Right renal pelvis (tissue), 4 donors: ENCODE data around the gene SOCS1. TPM values are rescaled to one million over a fixed set of nuclear protein-coding genes. Genes with fewer than 3 reads are reported as not detected.

Experiments
- DNase-seq, 4 donors: peaks; one replicate each; pipeline ENCODE4 v3.0.0-alpha.2; 2013; ENCODE audit warnings: low read depth in 4 of 4, low spot score in 3 of 4, missing footprints in 1 of 4
- polyA plus RNA-seq, 4 donors: library from polyadenylated mRNA; unstranded; fragments of 120-200 nt; gene quantifications; one replicate each; pipeline ENCODE4 v1.2.1, GENCODE V29; 2013; ENCODE audit not compliant: insufficient read length in 4 of 4

The SOCS1 gene
- polyA plus RNA-seq, 4 donors: 5.7 to 8.0 (median 6.4) TPM

DNA sequence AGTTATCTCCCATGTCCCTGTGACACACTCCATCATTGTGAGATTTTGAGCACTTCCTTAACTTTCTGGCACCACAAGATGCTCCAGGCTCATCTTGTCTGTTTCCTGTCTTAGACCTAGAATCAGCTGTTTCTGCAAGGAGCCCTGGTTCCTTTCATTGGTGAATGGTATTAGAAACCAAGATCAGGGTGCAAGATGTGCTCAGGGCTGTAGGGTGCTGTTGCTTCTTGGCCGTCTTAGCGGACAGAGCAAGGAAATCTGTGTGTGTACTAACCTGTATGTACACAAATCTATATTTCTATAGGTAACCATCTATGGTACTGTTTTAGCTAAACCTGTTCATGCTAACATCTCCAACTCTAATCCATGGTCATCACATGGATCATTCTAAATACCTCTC, 33.2 kb upstream of the SOCS1 start:
- no peak for DNase-seq

DNA sequence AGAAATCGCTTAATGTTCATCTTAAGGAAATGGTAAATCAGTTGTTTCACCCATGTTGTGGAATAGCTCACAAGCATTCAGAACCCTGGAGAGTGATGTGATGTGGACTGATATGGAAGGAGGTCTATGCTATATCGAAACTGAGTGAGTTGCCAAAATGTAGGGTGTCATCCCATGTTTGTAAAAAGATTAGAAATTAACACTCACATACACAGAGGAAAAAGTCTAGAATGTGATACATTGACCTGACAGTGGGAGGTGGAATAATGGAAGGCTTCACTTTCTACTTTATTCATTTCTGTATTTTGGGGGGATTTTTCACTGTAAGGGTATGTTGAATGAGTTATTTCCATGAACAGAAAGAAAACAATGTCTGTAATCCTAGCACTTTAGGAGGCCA, 29.8 kb upstream of the SOCS1 start:
- DNase-seq: no peak

DNA sequence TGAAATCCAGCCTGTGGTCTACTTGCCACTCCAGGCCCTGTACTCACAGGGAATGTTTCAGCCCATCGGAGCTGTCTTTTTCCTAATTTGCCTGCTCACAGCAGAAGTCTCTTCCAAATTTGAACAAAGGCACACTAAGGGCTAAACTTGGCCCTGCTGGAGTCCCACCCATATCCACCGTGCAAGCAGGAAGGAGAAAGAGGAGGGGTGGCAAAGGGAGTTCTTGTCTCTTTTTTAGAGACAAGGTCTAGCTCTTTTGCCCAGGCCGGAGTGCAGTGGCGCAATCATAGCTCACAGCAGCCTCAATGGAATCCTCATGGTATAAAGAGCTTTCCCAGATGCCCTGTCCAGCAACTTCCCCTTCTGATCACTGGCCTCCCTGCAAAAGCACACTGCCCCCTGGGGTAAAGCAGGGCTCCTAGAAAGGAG, 27.8 kb upstream of the SOCS1 start:
- no peak for DNase-seq

DNA sequence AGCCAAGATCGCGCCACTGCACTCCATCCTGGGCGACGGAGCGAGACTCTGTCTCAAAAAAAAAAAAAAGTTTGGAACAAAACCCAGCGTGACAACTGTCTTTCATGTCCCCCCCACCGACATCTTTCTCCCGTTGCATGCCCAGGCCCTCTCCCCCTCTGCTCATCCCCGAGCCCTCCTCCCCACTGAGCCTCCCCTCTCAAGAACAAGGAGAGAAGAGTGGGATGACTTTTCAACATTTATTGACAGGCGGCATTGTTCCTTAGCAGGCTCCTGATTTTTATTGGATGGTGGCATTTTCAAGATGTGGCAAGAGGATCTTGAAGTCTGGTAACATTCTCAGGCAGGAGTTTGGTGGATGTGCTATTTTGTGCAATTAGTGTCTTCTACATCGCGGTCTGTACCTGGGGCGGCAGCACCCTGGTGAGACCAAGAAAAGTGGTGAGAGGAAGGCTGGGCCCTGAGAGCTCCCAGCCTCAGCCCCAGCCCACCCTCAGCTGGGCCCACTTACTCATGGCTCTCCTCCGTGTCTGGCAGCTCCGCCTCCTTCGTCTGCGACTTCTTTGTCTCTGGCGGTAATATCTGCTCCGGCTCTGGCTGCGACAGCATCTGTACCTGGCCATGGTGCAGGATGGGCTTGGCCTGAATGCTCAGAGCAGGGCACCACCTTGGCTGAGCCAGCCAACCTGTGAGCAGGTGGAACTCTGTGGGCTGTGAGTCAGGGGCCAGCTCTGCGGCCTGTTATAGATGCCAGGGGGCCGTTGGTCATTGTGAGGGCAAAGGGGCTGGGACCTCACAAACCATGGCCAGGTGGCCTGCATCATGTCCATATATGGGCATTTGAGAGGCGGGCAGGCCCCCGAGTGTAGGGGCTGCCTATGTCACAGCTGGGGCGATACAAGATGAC, 24.9 kb upstream of the SOCS1 start, which contains the start of gene PRM1:
Gene PRM1, minus strand, starts transcription at position 715 of the 907 bp plus-strand sequence. Its CDS starts 92 bp downstream, at position 623.
- DNase-seq: no peak

DNA sequence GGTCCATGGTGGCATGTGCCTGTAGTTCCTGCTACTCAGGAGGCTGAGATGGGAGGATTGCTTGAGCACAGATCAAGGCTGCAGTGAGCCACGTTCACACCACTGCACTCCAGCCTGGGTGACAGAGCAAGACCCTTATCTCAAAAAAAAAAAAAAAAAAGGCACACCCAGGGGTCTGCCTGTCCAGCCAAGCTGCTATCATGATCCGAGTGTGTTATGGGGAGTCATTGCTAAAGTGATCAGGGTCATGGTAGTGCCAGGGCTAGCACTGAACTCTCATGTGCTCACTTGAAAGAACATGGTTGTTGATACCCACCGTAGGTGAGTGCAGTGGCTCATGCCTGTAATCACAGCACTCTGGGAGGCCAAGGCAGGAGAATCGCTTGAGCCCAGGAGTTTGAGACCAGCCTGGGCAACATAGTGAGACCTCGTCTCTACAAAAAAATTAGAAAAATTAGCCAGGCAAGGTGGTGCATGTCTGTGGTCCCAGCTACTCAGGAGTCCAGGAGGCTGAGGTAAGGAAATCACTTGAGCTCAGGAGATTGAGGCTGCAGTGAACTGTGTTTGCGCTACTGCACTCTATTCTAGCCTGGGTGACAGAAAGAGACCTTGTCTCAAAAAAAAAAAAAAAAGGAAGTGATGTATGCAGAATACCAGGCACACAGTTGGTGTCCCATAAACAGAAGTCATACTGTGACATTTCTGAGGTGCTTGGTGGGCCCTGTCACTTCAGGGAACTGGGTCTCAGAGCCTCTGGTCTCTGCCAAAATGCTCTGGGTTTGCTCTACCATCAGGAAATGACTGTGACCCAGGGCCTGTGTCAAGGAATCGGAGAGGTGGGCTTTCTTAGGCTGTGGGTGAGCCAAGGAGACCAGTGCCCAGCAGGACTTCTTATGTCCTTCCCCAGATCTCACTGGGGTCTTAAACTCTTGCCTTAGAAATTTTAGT, 23.0 kb upstream of the SOCS1 start:
- DNase-seq: no peak

DNA sequence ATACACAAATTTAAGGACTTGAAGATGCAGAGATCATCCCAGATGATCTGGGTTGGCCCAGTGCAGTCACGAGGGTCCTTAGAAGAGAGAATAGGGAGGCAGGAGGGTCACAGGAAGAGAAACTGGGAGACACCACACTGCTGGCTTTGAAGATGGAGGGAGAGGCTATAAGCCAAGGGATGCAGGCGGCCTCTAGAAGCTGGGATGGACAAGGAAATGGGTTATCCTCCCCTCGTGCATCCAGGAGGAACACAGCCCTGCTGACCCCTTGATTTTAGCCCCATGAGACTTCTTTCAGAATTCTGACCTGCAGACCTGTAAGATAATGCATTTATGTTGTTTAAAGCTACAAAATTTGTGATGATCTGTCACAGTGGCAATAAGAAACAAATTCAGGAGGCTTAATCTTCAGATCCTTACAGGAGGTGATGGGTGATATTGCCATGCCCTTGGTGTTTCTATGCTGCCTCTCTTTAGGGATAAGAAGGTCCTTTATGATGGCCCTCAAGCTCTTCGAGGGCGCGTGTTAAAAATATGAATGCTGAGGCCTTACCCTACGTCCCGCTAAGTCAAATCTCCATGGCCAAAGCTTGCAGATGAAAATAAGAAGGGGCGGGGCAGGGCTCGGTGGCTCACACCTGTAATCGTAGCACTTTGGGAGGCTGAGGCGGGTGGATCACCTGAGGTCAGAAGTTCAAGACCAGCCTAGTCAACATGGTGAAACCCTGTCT, 21.8 kb upstream of the SOCS1 start:
- DNase-seq: no peak

DNA sequence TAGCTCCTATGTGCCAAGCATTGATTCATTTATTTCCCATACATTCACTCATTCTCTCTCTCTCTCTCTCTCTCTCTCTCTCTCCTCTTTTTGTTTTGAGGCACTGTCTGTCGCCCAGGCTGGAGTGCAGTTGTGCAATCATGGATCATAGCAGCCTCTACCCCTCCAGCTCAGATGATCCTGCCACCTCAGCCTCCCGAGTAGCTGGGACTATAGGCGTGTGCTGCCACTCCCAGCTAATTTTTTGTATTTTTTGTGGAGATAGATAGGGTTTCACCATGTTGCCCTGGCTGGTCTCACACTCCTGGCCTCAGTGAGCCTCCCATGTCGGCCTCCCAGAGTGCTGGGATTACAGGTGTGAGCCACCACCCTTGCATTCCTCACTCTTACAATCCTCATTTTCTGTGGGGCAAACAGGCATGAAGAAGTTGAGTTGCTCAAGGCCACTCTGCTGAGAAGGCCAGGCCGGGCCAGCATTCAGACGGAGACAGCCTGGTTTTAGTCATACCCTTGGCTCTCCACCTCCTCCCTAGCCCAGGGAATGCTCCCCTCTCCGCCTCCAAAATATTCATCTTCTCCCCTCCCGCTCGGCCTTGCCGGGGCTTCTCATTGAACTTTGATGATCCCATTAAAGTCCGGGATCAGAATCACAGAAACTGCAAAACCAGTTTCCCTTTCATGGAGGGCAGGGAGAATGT, 21.0 kb upstream of the SOCS1 start:
- no peak for DNase-seq

DNA sequence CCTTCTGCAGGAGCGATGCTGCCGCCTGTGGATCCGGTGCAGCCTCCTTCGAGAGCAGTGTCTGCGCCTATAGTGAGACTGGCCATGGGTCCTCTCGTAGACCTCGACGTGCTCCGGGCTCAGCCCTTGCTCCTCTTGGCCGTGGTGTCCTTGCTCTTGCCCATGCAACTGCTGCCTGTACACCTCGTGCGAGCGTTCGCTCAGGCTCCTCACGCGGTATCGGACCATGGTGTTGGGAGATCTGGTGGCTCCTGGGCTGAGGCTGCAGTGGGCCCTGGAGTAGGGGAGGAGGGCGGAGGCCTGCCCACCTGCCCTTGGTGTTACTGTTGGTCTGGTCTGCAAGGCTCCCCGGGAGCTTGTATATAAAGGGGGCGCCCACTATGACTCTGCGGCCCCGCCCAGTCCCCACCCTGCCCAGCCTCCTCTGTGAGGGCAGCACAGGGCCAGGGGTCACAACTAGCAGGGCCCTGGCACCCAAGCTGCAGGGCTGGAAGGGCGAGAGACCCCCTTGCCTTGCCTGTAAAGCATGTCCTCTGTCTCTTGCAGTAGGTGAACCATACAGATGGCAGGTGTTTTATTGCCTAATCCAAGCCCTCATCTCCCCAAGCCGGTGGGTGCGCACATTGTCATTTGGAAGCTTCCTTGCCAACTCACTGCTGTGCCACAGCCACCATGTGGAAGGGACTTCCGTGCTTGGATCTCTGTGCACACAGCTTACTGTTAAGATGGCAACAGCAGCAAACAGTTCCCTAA, 20.3 kb upstream of the SOCS1 start, which contains the start of gene PRM2:
Gene PRM2, minus strand, starts transcription at position 338 of the 753 bp plus-strand sequence. Its CDS starts 110 bp downstream, at position 228.
- DNase-seq: no peak

DNA sequence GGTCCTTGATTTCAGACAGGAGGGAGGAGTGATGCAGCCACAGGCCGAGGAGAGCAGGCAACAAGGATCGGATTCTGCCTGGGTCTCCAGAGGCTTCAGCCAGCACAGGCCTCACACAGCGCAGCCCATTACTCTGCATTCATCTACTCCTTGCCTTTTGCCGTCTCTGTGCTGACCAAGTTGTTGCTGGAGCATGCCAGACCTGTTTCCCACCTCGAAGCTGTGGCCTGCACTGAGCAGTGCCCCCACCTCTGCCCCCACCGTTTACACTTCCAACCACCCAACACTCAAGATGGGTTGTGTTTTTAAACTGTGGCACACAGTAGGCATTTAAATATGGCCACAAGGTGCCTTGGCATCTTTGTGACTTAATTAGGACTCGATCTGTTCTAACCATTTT, 19.0 kb upstream of the SOCS1 start:
- no peak for DNase-seq

DNA sequence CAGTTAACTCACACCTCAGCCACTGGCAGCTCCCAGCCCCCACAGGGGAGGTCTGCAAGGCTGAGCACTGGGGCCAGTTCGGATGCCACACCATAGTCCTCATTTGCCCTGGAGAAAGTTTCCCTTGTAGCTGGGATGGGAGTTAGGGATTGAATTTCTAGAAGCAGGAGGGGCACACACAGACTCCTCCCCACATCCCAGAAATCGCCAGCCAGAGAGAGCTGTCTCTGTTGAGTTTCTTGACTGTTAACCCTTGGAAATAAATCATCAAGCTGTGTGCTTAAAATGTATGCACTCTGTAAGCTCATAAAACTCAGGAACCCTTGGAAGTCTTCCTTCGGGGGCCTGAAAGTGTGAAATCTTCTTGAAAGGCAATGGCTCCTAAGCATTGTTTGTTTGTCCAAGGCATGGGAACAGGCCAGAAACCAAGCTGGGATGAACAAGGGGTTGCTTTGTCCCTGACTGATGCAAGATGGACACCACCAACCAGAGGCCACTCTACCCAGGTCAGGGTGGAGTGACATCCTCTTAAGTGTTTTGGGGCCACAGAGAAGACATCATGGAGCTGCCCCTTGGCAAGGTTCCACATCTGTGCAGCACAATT, 17.8 kb upstream of the SOCS1 start:
- DNase-seq: peak in 1 of 4 donors; percentile 79

DNA sequence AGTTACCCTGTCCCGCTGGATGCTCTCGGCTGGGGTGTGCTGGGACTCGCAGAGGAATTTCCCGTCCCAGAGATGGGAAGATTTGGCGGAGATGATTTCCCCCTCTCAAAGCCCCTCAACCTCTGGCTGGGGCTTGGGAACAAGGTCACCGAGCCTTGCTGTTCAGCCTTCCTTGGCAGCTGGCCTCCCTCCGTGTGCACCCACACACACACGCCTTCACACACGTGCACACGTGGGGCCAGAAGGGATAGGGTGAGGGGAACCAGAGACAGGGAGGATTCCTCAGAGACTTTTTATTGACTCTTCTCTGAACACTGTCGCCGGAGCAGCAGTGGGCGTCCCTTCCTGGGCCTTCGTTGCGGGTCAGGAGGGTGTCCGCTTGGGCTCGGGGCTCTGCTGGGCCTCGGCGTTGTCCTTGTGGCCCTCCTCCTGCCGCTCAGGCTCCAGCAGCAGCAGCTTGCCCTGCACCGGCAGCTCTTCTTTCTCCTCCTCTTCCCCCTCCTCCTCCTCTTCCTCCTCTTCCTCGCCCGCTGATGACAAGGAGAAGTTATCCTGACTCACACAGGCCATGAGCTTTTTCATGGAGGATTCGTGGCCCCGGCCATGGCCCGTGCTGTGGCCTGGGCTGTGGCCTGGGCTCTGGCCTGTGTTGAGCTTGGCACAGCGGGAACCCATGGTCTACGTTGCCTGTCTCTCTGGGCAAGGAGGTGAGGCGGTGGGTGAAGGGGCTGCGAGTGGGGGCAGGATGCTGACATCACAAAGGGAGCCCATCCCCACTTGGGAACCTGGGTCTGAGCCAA, 17.1 kb upstream of the SOCS1 start, which contains the start of gene PRM3:
Gene PRM3, minus strand, starts transcription at position 709 of the 800 bp plus-strand sequence. Its CDS starts 34 bp downstream, at position 675.
- DNase-seq: no peak

DNA sequence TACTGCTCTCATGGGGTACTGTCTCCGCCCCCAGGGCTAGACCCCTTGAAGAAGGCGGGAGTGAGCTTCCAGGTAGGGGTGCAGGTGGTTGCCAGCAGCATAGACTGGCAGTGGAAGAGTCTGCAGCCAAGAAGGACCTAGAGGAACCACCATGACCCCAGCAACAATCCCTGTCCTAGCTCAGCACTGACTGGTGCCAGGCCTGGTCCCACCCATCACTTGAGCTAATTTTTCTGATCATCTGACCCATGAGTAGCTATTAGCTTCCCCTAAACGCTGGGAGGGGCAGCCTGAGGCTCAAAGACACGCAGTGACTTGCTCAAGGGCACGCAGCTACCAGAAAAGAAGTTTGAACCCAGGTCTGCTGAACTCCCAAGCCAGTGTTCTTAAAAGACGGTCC, 16.5 kb upstream of the SOCS1 start:
- DNase-seq: no peak

DNA sequence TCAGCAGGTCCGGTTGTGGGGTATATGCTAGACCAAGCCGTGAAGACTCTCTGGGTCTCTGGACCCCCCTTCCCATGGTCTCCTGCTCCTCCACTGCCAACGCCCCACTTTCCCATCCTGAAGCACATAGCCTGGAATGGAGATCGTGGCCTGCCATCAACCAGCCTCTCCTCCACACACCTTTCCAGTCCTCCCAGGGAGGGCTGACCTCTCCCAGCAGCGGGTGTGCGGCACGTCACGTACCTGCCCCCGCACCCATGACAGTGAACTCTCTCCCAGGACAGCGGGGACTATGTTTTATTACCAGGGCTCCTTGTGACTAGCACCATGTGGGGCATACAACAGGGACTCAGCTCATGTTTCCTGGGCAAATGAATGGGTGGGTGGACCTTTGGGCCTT, 15.6 kb upstream of the SOCS1 start:
- no peak for DNase-seq

DNA sequence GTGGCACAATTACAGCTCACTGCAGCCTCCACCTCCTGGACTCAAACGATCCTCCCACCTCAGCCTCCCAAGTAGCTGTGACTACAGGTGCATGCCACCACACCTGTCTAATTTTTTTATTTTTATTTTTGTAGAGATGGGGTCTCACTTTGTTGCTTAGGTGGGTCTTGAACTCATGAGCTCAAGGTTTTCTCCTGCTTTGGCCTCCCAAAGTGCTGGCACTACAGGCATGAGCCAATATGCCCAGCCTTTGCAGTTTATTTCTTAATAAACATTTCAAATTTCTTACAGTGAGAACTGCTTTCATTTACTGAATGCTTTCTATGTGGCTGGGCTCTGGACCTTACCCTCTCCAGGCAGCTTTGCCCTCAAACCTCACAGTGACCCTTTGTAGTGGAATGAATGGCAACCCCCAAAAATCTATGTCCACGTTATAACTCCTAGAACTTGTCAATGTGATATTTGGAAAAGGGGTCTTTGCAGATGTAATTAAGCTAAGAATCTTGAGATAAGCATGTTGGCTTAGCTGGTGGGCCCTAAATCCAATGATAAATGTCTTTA, 14.7 kb upstream of the SOCS1 start:
- no peak for DNase-seq

DNA sequence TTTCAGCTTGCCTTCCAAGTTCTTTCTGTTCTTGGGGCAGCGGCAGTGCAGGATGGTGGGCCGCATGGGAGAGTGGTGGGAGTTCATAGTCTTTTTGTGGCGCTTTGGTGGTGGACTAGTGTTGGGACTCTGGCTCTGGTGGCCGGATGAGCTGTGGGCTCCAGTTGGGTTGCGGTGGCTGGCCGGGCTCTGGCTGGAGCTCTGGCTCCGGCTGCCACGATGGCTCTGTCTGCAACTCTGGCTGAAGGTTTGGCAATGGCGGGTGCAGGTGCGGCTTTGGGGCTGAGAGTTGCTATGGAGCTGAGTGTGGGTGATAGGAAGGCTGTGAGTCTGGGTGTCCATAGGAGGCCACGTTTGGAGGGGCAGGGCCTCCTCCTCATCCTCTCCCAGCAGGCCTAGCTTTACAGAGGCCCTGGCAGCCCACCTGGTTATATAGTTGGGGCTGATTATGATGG, 12.9 kb upstream of the SOCS1 start, which contains the start of gene TNP2:
Gene TNP2, minus strand, starts transcription at position 405 of the 455 bp plus-strand sequence. Its CDS starts 63 bp downstream, at position 342.
- DNase-seq: no peak

DNA sequence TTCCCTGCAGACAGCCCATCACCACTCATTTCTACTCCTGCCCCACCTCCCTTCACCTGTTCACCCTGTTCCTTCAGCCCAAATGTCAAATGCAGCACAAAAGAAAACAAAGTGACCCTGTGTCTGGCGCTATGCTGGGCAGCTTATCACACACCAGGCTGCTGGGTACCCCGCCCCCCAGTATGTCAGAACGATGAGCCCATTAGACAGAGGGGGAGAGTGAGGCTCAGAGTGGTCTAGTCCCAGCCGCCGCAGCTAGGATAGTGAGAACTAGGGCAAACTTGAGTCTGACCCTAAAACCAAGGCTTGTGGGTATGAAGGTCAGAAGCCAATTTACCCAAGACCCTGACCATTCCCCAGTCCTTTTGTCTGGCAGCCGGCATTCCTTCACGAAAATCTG, 9.1 kb upstream of the SOCS1 start:
- DNase-seq: no peak

DNA sequence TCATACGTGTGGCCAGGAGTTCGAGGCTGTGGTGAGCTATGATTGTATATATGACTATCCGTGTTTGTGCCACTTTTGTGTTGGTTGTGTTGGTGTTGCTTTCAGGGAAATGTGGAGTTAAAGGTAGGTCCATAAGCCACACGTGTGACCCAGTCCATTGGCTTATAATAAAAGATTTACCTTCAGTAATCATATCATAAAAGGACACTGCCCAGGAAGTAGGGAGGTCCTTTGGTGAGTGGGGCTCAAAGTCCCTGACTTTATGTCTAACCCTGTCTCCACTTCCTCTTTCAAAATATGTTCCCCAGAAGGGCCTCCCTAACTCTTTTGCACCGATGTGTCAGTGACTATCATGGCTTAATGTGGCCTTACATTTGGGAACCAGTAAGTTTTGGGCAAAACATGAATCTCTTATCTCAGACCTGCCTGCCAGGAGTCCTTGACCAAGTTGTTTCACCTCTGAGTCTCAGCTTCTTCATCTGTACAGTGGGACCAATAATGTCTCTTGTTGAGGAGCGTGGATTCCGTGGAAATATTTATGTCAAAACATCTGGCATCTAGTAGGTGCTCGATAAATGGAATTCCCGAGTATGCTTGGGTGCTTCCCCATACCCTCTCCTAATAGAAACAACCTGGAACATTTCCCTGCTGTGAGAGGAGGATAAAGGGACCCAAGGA, 8.3 kb upstream of the SOCS1 start:
- no peak for DNase-seq
